Natural killer cell (primary cell): ENCODE data around the gene P2RY12. TPM values are rescaled to one million over a fixed set of nuclear protein-coding genes. Genes with fewer than 3 reads are reported as not detected.

ENCODE experiments used
- ATAC-seq, 3 donors: fragments of 150-1000 bp in 2 of 3; fragments of 200-7000 bp in 1 of 3; cut with Tn5 transposase; 1 replicate in 1 of 3; 2 replicates in 2 of 3; pipeline ENCODE4 v1.10.0; 2021; ENCODE audit warnings: mild to moderate bottlenecking in 2 of 3, moderate library complexity in 2 of 3
- DNase-seq, 2 donors: peaks; one replicate each; pipeline versions ENCODE4 v3.0.0 to v3.0.0-alpha.2; 2013 to 2021; ENCODE audit warnings: mixed read lengths in 1 of 2
- H3K27ac ChIP-seq: one replicate; pipeline ENCODE4 v1.5.1; 2013; ENCODE audit warnings: mild to moderate bottlenecking, low read length
- H3K27me3 ChIP-seq: one replicate; pipeline ENCODE4 v1.6.1; 2013; ENCODE audit warnings: low read length; ENCODE audit not compliant: control insufficient read depth, insufficient read depth
- H3K36me3 ChIP-seq: one replicate; pipeline ENCODE4 v1.6.1; 2013; ENCODE audit warnings: low read length; ENCODE audit not compliant: control insufficient read depth, insufficient read depth
- H3K4me1 ChIP-seq: one replicate; pipeline ENCODE4 v1.6.1; 2013; ENCODE audit warnings: low read length; ENCODE audit not compliant: control insufficient read depth, insufficient read depth
- H3K4me3 ChIP-seq: one replicate; pipeline ENCODE4 v1.5.1; 2013; ENCODE audit warnings: low read length
- H3K9me3 ChIP-seq: one replicate; pipeline ENCODE4 v1.6.1; 2013; ENCODE audit warnings: low read length; ENCODE audit not compliant: control insufficient read depth, insufficient read depth
- H3K27ac Mint-ChIP-seq, 2 donors: one replicate each; pipeline ENCODE4 v1.8.0; 2022; ENCODE audit warnings: mild to moderate bottlenecking in 2 of 2, mixed read lengths in 2 of 2, moderate library complexity in 1 of 2
- H3K27me3 Mint-ChIP-seq, 2 donors: one replicate each; pipeline ENCODE4 v1.8.0; 2022; ENCODE audit warnings: low read depth in 2 of 2, mixed read lengths in 2 of 2
- H3K36me3 Mint-ChIP-seq: one replicate; pipeline ENCODE4 v1.8.0; 2022; ENCODE audit warnings: mixed read lengths
- H3K4me1 Mint-ChIP-seq, 2 donors: one replicate each; pipeline ENCODE4 v1.8.0; 2022; ENCODE audit warnings: mixed read lengths in 2 of 2
- H3K4me3 Mint-ChIP-seq: one replicate; pipeline ENCODE4 v1.8.0; 2022; ENCODE audit warnings: mild to moderate bottlenecking, moderate library complexity, mixed read lengths
- H3K9me3 Mint-ChIP-seq, 2 donors: one replicate each; pipeline ENCODE4 v1.8.0; 2022; ENCODE audit warnings: mixed read lengths in 2 of 2
- CTCF ChIP-seq: fragments of 200-600 bp; IDR thresholded peaks from one replicate; pipeline ENCODE4 v1.8.0; 2022; ENCODE audit warnings: antibody characterized with exemption
- WGBS: methylation state at CpG from one replicate; pipeline ENCODE4 v1.1.7; 2013; ENCODE audit warnings: missing lambda C conversion rate; ENCODE audit not compliant: insufficient coverage; 5-methylcytosine and 5-hydroxymethylcytosine counted together
- intact Hi-C: fragments of 100-400 bp; cut with micrococcal nuclease; formaldehyde crosslinking; loops from one replicate; pipeline ENCODE4 v1.14.2; 2022
- total RNA-seq, 4 donors: library from RNA; stranded (reverse); fragments of 120-200 nt in 1 of 4; gene quantifications; one replicate each; pipeline versions ENCODE4 v1.2.3 to v1.2.4, GENCODE V29; 2013 to 2022

Gene P2RY12
- total RNA-seq, 3 donors from 2014 or later (not counting 1 experiment from before 2014, with no cell fraction given), result 0.52 to 1.6 (median 1.3) TPM

- no peak overlapping the region for H3K4me3 Mint-ChIP-seq
- Histone ChIP-seq H3K36me3 (no peaks in the 10 kb centered on the region), H3K9me3 (no peaks in the 10 kb centered on the region), H3K27me3 (peaks cover 2% of the 10 kb centered on the region), H3K4me1 (no peaks in the 10 kb centered on the region), H3K27ac (no peak overlapping the region), H3K4me3 (no peak overlapping the region)
- H3K27me3 Mint-ChIP-seq, result peaks cover 0 to 3% of the 10 kb centered on the region in 2 donors
- no peak for DNase-seq
- no CpG with 5 or more reads among the region's 1 CpG for WGBS
- H3K27ac Mint-ChIP-seq, result no peak overlapping the region
- TF ChIP-seq CTCF, result no peak
- H3K36me3 Mint-ChIP-seq, result no peaks in the 10 kb centered on the region
- H3K4me1 Mint-ChIP-seq, result peaks cover 4 to 8% of the 10 kb centered on the region in 2 donors
- ATAC-seq, result no peak
- no peaks in the 10 kb centered on the region for H3K9me3 Mint-ChIP-seq
- intact Hi-C loops, result no loop called here
Measured at GRCh38 chr3:151322511-151322910, 62.0 kb downstream of the P2RY12 start.

GRCh38 chr3:151321526-151321925, 63.0 kb downstream of the P2RY12 start:
- Histone ChIP-seq H3K4me3 (no peak overlapping the region), H3K27ac (no peak overlapping the region), H3K27me3 (peaks cover 2% of the 10 kb centered on the region), H3K9me3 (no peaks in the 10 kb centered on the region), H3K4me1 (no peaks in the 10 kb centered on the region), H3K36me3 (no peaks in the 10 kb centered on the region)
- H3K27ac Mint-ChIP-seq, result no peak overlapping the region
- no peak for TF ChIP-seq CTCF
- H3K36me3 Mint-ChIP-seq, result no peaks in the 10 kb centered on the region
- no peak overlapping the region for H3K4me3 Mint-ChIP-seq
- no peak for DNase-seq
- H3K9me3 Mint-ChIP-seq, result no peaks in the 10 kb centered on the region
- WGBS, result no CpG with 5 or more reads among the region's 1 CpG
- peaks cover 4 to 8% of the 10 kb centered on the region in 2 donors for H3K4me1 Mint-ChIP-seq
- peaks cover 0 to 3% of the 10 kb centered on the region in 2 donors for H3K27me3 Mint-ChIP-seq
- intact Hi-C loops, result no loop called here
- no peak for ATAC-seq

GRCh38 chr3:151320131-151320530, 64.4 kb downstream of the P2RY12 start:
- 88% methylated on average over 2 of the region's 2 CpGs for WGBS
- no peak for TF ChIP-seq CTCF
- H3K4me3 ChIP-seq, result no peak overlapping the region

GRCh38 chr3:151319628-151320027, 64.9 kb downstream of the P2RY12 start:
- Mint-ChIP-seq H3K36me3 (no peaks in the 10 kb centered on the region), H3K4me3 (no peak overlapping the region), H3K27me3 (peaks cover 0 to 3% of the 10 kb centered on the region in 2 donors), H3K27ac (no peak overlapping the region), H3K4me1 (peaks cover 4 to 7% of the 10 kb centered on the region in 2 donors), H3K9me3 (no peaks in the 10 kb centered on the region)
- no peaks in the 10 kb centered on the region for H3K4me1 ChIP-seq
- 96% methylated on average over 3 of the region's 4 CpGs for WGBS
- H3K4me3 ChIP-seq, result no peak overlapping the region
- no peaks in the 10 kb centered on the region for H3K36me3 ChIP-seq
- no peaks in the 10 kb centered on the region for H3K27me3 ChIP-seq
- no peak for DNase-seq
- no peaks in the 10 kb centered on the region for H3K9me3 ChIP-seq
- H3K27ac ChIP-seq, result no peak overlapping the region
- no peak for ATAC-seq
- intact Hi-C loops, result no loop called here
- no peak for TF ChIP-seq CTCF

More at GRCh38 chr3:151320131-151320530, 64.4 kb downstream of the P2RY12 start:
- DNase-seq (no peak), ATAC-seq (no peak)
- Histone ChIP-seq H3K27ac (no peak overlapping the region), H3K9me3 (no peaks in the 10 kb centered on the region), H3K36me3 (no peaks in the 10 kb centered on the region), H3K27me3 (no peaks in the 10 kb centered on the region), H3K4me1 (no peaks in the 10 kb centered on the region)
- Mint-ChIP-seq H3K36me3 (no peaks in the 10 kb centered on the region), H3K4me3 (no peak overlapping the region), H3K4me1 (peaks cover 4 to 8% of the 10 kb centered on the region in 2 donors), H3K27me3 (peaks cover 0 to 3% of the 10 kb centered on the region in 2 donors), H3K9me3 (no peaks in the 10 kb centered on the region), H3K27ac (no peak overlapping the region)
- intact Hi-C loops, result no loop called here
